Measurements from ENCODE around the gene FARS2. TPM values are rescaled to one million over a fixed set of nuclear protein-coding genes. Genes with fewer than 3 reads are reported as not detected.

The FARS2 gene
- total RNA-seq, 1 experiment from 2014 or later, result 13.8 TPM

- CTCF ChIA-PET, result no interaction called here
- DNase-seq (ENCODE audit: low read depth, low spot score), result no peak
- Histone ChIP-seq H3K79me2 (ENCODE audit: insufficient read depth, low read length) (no peaks in the 10 kb centered on the region; the same call in 1 of the 2 replicates), H3K27me3 (ENCODE audit: insufficient read depth, low read length) (no peaks in the 10 kb centered on the region), H4K20me1 (ENCODE audit: insufficient read depth) (no peaks in the 10 kb centered on the region), H3K36me3 (ENCODE audit: control insufficient read depth in 1 of 2, insufficient read depth in 2 of 2, low read length in 2 of 2) (no peaks in the 10 kb centered on the region), H3K4me2 (ENCODE audit: low read length) (no peak overlapping the region), H3K4me3 (replicated peaks in 1 of 2; ENCODE audit: low read depth in 1 of 2, low read length in 2 of 2) (no peak overlapping the region), H3K4me1 (ENCODE audit: control insufficient read depth in 1 of 2, insufficient read depth in 2 of 2, low read length in 2 of 2) (peaks cover 0 to 6% of the 10 kb centered on the region in 2 experiments; a peak in 1 of 4 replicates), H3K9me3 (ENCODE audit: control insufficient read depth in 1 of 2, insufficient read depth in 1 of 2, low read depth in 1 of 2, low read length in 2 of 2) (no peaks in the 10 kb centered on the region), H3K9me2 (ENCODE audit: insufficient read depth) (no peaks in the 10 kb centered on the region), H3K9ac (ENCODE audit: low read length) (no peak overlapping the region), H3K27ac (ENCODE audit: low read depth, low read length) (no peak overlapping the region), H2AFZ (ENCODE audit: low read depth, low read length, poor library complexity, severe bottlenecking) (no peak overlapping the region)
- intact Hi-C loops (cut with micrococcal nuclease), result no loop called here
- RAD21 ChIA-PET (ENCODE audit: low non-redundant PET in 1 of 2, low total read pairs in 2 of 2, uncharacterized antibody in 2 of 2, unreplicated experiment in 2 of 2), result no interaction called here
- no TSS peak for BruUV-seq (replicated peaks)
- TF ChIP-seq SP1 (IDR thresholded peaks at IDR 0.05; ENCODE audit: low read depth), result no peak
- no peak for TF ChIP-seq FOSL1 (IDR thresholded peaks at IDR 0.05; ENCODE audit: low read depth)
- no peak for TF ChIP-seq RAD21 (IDR thresholded peaks at IDR 0.05; ENCODE audit: low read depth)
- TF ChIP-seq EZH2phosphoT487 (IDR thresholded peaks at IDR 0.05; ENCODE audit: borderline replicate concordance), result no peak
- TF ChIP-seq ZNF274 (IDR thresholded peaks at IDR 0.05; ENCODE audit: low read depth, low read length), result no peak
- no peak for TF ChIP-seq REST (IDR thresholded peaks at IDR 0.05; ENCODE audit: low read depth)
- no peak for TF ChIP-seq ZFX (IDR thresholded peaks at IDR 0.05)
- TF ChIP-seq SIN3A (IDR thresholded peaks at IDR 0.05; ENCODE audit: low read depth), result no peak
- no peak for TF ChIP-seq SRF (IDR thresholded peaks at IDR 0.05; ENCODE audit: low read depth)
- no peak for TF ChIP-seq EGR1 (IDR thresholded peaks at IDR 0.05; ENCODE audit: low read depth)
- no peak for TF ChIP-seq CEBPB (IDR thresholded peaks at IDR 0.05; ENCODE audit: low read depth)
- ATAC-seq, result no peak
- POLR2A ChIA-PET, result no interaction called here
These were observed 45.7 kb downstream of the FARS2 start for GRCh38 chr6:5307058-5307457.

Data from HCT116 (cell line).